ENCODE data around the gene CD180.

Gene CD180

DNA sequence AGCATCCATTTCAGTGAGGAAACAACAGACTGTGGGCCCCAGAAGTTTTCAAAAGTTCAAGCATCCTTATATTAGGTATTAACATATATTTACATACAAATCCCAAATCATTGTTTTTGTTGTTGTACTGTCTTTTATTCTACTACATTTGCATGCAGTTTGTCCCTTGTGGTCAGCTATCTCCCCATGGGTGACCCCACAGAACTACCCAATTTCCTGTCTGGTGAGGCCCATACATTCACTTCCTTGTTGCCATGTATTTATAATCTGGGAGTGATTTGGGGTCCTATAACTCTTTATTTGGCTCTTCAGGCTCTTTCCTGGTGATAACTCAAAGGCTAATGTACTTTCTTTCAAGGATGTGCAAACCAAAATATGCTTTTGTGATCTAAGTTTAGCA is 3.3 kb upstream of the CD180 start:
- Histone ChIP-seq H3K4me3 (replicated peaks; ENCODE audit: low read depth, low read length) (no peak overlapping the region), H3K27me3 (replicated peaks; ENCODE audit: control insufficient read depth, insufficient read depth, low read length) (no peaks in the 10 kb centered on the region), H3K36me3 (ENCODE audit: control insufficient read depth, insufficient read depth, low read length) (no peaks in the 10 kb centered on the region)
- DNase-seq (ENCODE audit: extremely low read depth, insufficient read length) = no peak
- no peak for TF ChIP-seq CTCF (IDR thresholded peaks at IDR 0.05; ENCODE audit: insufficient read depth, low read length, poor library complexity, severe bottlenecking)

DNA sequence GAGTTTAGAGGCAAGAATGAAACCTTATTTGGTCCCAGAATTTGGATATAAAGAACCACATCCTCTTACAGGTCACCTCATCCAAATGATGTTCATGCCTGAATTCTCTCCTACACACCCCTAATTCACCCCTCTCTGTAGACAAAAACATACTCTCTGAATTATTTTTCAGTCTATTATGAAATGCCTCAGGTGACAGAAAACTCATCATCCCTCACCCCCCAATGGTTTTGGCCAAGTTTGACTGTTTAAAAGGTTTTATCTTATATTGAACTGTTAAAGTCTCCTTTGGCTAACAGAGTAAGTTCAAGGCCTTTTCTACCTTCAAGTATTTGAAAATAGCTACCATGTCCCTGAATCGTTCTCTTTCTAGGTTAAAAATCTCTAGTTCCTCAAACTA is 2.3 kb upstream of the CD180 start:
- H3K27me3 ChIP-seq (replicated peaks; ENCODE audit: control insufficient read depth, insufficient read depth, low read length) = no peaks in the 10 kb centered on the region
- no peak for DNase-seq (ENCODE audit: extremely low read depth, insufficient read length)
- no peak overlapping the region for H3K4me3 ChIP-seq (replicated peaks; ENCODE audit: low read depth, low read length)
- no peaks in the 10 kb centered on the region for H3K36me3 ChIP-seq (ENCODE audit: control insufficient read depth, insufficient read depth, low read length)
- no peak for TF ChIP-seq CTCF (IDR thresholded peaks at IDR 0.05; ENCODE audit: insufficient read depth, low read length, poor library complexity, severe bottlenecking)

DNA sequence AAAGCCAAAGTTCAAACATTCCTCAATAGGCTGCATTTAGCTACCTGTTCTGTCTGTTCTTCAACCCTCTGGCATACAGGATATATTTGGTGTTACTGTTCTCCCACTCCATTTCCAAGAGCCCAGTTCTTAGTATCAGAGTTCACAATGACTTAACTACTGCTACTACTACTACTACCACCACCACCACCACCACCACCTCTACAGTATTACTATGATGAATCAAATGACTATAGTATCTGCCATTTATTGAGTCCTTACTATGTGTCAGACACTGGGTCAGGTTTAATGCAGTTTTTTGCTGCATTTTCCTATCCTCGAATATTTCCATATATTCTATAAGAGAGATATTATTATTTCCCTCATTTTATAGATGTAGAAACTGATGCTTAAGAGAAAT is 937 bp upstream of the CD180 start:
- Histone ChIP-seq H3K27me3 (replicated peaks; ENCODE audit: control insufficient read depth, insufficient read depth, low read length) (no peaks in the 10 kb centered on the region), H3K36me3 (ENCODE audit: control insufficient read depth, insufficient read depth, low read length) (no peaks in the 10 kb centered on the region), H3K4me3 (replicated peaks; ENCODE audit: low read depth, low read length) (no peak overlapping the region)
- DNase-seq (ENCODE audit: extremely low read depth, insufficient read length) = no peak
- no peak for TF ChIP-seq CTCF (IDR thresholded peaks at IDR 0.05; ENCODE audit: insufficient read depth, low read length, poor library complexity, severe bottlenecking)

GRCh38 chr5:67195406-67196275 is 958 bp downstream of the CD180 start:
- H3K4me3 ChIP-seq (replicated peaks; ENCODE audit: low read depth, low read length) = peak overlapping the region; percentile 31
- no peak for DNase-seq (ENCODE audit: extremely low read depth, insufficient read length)
- no peak for TF ChIP-seq CTCF (IDR thresholded peaks at IDR 0.05; ENCODE audit: insufficient read depth, low read length, poor library complexity, severe bottlenecking)

GRCh38 chr5:67194166-67194565 is 2.4 kb downstream of the CD180 start:
- Histone ChIP-seq H3K36me3 (ENCODE audit: control insufficient read depth, insufficient read depth, low read length) (no peaks in the 10 kb centered on the region), H3K4me3 (replicated peaks; ENCODE audit: low read depth, low read length) (no peak overlapping the region), H3K27me3 (replicated peaks; ENCODE audit: control insufficient read depth, insufficient read depth, low read length) (no peaks in the 10 kb centered on the region)
- no peak for TF ChIP-seq CTCF (IDR thresholded peaks at IDR 0.05; ENCODE audit: insufficient read depth, low read length, poor library complexity, severe bottlenecking)
- no peak for DNase-seq (ENCODE audit: extremely low read depth, insufficient read length)

More at GRCh38 chr5:67195406-67196275, 958 bp downstream of the CD180 start:
- no peaks in the 10 kb centered on the region for H3K27me3 ChIP-seq (replicated peaks; ENCODE audit: control insufficient read depth, insufficient read depth, low read length)
- no peaks in the 10 kb centered on the region for H3K36me3 ChIP-seq (ENCODE audit: control insufficient read depth, insufficient read depth, low read length)

Data from GM06990 (cell line).